ENCODE measurements around the gene SEMA5B.

GRCh38 chr3:122984650-122985049 lies 42.9 kb downstream of the SEMA5B start:
- no peak for TF ChIP-seq POLR2A (IDR thresholded peaks at IDR 0.05; ENCODE audit: low read depth, low read length)
- TF ChIP-seq CEBPB (IDR thresholded peaks at IDR 0.05; ENCODE audit: low read depth, low read length) = no peak
- TF ChIP-seq BHLHE40 (IDR thresholded peaks at IDR 0.05; ENCODE audit: low read depth, low read length) = no peak
- no peak for TF ChIP-seq CTCF (conservative IDR thresholded peaks at IDR 0.05; ENCODE audit: low read depth, low read length)
- no peak for TF ChIP-seq CHD1 (IDR thresholded peaks at IDR 0.05; ENCODE audit: low read depth, low read length)
- TF ChIP-seq ELK1 (IDR thresholded peaks at IDR 0.05; ENCODE audit: borderline replicate concordance, low read depth, low read length) = no peak
- no peak for TF ChIP-seq MAFK (IDR thresholded peaks at IDR 0.05; ENCODE audit: low read depth, low read length)
- TF ChIP-seq RCOR1 (IDR thresholded peaks at IDR 0.05; ENCODE audit: insufficient replicate concordance, low read length) = no peak
- TF ChIP-seq SMC3 (IDR thresholded peaks at IDR 0.05; ENCODE audit: low read depth, low read length) = no peak
- no peak for TF ChIP-seq RFX5 (IDR thresholded peaks at IDR 0.05; ENCODE audit: low read depth, low read length)
- TF ChIP-seq USF2 (IDR thresholded peaks at IDR 0.05; ENCODE audit: low read depth, low read length) = no peak

Measured in IMR-90 (cell line).